Panc1 (cell line): Measurements from ENCODE around the gene CEP44. TPM values are rescaled to one million over a fixed set of nuclear protein-coding genes. Genes with fewer than 3 reads are reported as not detected.
"Not testable (repeated sequence)": the region's sequence is repeated elsewhere in the genome, so short reads cannot be mapped to it uniquely, and the experiment has no call there.

ENCODE experiments used
- ATAC-seq: fragments of 200-7000 bp; cut with Tn5 transposase; 2 replicates; pipeline ENCODE4 v1.9.1; 2020; ENCODE audit warnings: mild to moderate bottlenecking, moderate library complexity
- BruUV-seq: library from RNA; stranded (reverse); fragments of 400-500 nt; replicated peaks from 2 replicates; lab custom pipeline; 2021; lab: Mats Ljungman, UMichigan
- CTCF ChIA-PET: fragments of 300-600 bp; sonication (Branson Sonifier 250); formaldehyde crosslinking; loops from one replicate; lab custom pipeline; 2022; ENCODE audit warnings: antibody characterized with exemption; lab: Charles Lee
- POLR2A ChIA-PET: fragments of 300-600 bp; sonication (Branson Sonifier 250); formaldehyde crosslinking; loops from one replicate; lab custom pipeline; 2022; ENCODE audit warnings: antibody characterized with exemption; lab: Charles Lee
- DNase-seq: peaks from one replicate; pipeline ENCODE4 v3.0.0-alpha.2; 2010; ENCODE audit warnings: low read depth, low spot score
- H3K27ac ChIP-seq: 2 replicates; pipeline ENCODE4 v1.5.1; 2011; ENCODE audit warnings: mild to moderate bottlenecking, low read length, inconsistent platforms
- H3K27me3 ChIP-seq: fragments of 200-500 bp; sonication (Bioruptor generic); 2 replicates; pipeline ENCODE4 v1.6.0; 2014; ENCODE audit warnings: low read length, inconsistent platforms; ENCODE audit not compliant: control insufficient read depth, insufficient read depth
- H3K36me3 ChIP-seq: fragments of 200-500 bp; sonication (Bioruptor generic); 2 replicates; pipeline ENCODE4 v1.5.1; 2014; ENCODE audit warnings: inconsistent platforms, mild to moderate bottlenecking, low read length, moderate library complexity; ENCODE audit not compliant: control insufficient read depth, insufficient read depth
- H3K4me1 ChIP-seq: 2 replicates; pipeline ENCODE4 v1.5.1; 2011; ENCODE audit warnings: inconsistent platforms, mild to moderate bottlenecking, low read length, moderate library complexity; ENCODE audit not compliant: control insufficient read depth, insufficient read depth
- H3K4me3 ChIP-seq, 2 experiments: 2 replicates each; pipeline ENCODE4 v1.5.1; 2011 to 2012; ENCODE audit warnings: low read depth in 2 of 2, low read length in 2 of 2, mild to moderate bottlenecking in 2 of 2, inconsistent platforms in 1 of 2, moderate library complexity in 1 of 2
- H3K9me3 ChIP-seq: fragments of 200-500 bp; sonication (Bioruptor generic); 2 replicates; pipeline ENCODE4 v1.5.1; 2014; ENCODE audit warnings: low read depth, mild to moderate bottlenecking, inconsistent platforms, low read length, moderate library complexity; ENCODE audit not compliant: control insufficient read depth, insufficient read depth
- POLR2AphosphoS5 ChIP-seq: IDR thresholded peaks from 2 replicates; pipeline ENCODE4 v1.6.1; 2012; ENCODE audit warnings: mild to moderate bottlenecking, low read depth, low read length, moderate library complexity
- REST ChIP-seq, 2 experiments: IDR thresholded peaks; 2 replicates each; pipeline ENCODE4 v1.6.1; 2011 to 2012; ENCODE audit warnings: low read depth in 2 of 2, control low read depth in 1 of 2, low read length in 1 of 2, mild to moderate bottlenecking in 1 of 2, moderate library complexity in 1 of 2; ENCODE audit not compliant: insufficient read depth in 1 of 2
- SIN3A ChIP-seq: IDR thresholded peaks from 2 replicates; pipeline ENCODE4 v1.6.1; 2012; ENCODE audit warnings: low read depth, mild to moderate bottlenecking, low read length, moderate library complexity, borderline replicate concordance; ENCODE audit not compliant: insufficient read depth
- TCF7L2 ChIP-seq: IDR thresholded peaks from 2 replicates; pipeline ENCODE4 v1.6.1; 2011; ENCODE audit warnings: mild to moderate bottlenecking, low read depth, low read length, inconsistent platforms
- in situ Hi-C: cut with HindIII; loops from 2 replicates; pipeline ENCODE4 v1.10.0; 2016; ENCODE audit warnings: low sequenced_read_pairs, low pct_unique_long_range_greater_than_20kb
- intact Hi-C: fragments of 100-400 bp; cut with micrococcal nuclease; formaldehyde crosslinking; loops from one replicate; pipeline ENCODE4 v1.10.0; 2022; ENCODE audit not compliant: unreplicated experiment
- total RNA-seq: library from RNA; stranded (reverse); gene quantifications from one replicate; pipeline ENCODE4 v1.2.1, GENCODE V29; 2021; ENCODE audit not compliant: unreplicated experiment
- TF ChIP-seq, protein P1 (sequence below): fragments of 450-650 bp; IDR thresholded peaks from 2 replicates; pipeline ENCODE4 v1.5.1; 2017; ENCODE audit warnings: mild to moderate bottlenecking

Gene CEP44
- total RNA-seq, 1 experiment from 2014 or later: 9.8 TPM

DNA sequence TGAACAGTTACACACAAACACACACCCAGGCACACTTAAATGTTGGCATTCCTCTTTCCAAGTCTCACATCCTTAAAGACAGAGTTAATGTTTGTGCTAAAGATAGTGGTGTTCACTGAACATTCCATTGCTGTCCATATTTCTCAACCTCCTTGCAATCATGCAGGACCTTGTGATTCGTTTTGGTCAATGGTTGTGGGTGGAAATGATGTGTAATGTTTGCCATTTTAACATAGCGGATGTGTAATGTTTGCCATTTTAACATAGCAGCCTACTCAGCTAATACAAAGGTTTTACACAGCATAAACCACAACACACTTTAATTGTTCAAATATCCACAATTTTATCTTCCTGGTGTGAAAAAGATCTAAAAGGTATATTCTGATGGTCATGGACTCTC lies 93.9 kb downstream of the CEP44 start:
- no peak overlapping the region for H3K27ac ChIP-seq

GRCh38 chr4:174378951-174379350 lies 95.2 kb downstream of the CEP44 start:
- Histone ChIP-seq H3K4me1 (no peaks in the 10 kb centered on the region), H3K27ac (no peak overlapping the region), H3K27me3 (no peaks in the 10 kb centered on the region), H3K9me3 (no peaks in the 10 kb centered on the region), H3K4me3 (no peak overlapping the region), H3K36me3 (no peaks in the 10 kb centered on the region)
- DNase-seq (no peak), ATAC-seq (no peak)
- POLR2A ChIA-PET: no interaction called here
- in situ Hi-C loops: no loop called here
- no TSS peak for BruUV-seq
- CTCF ChIA-PET: no interaction called here
- TF ChIP-seq TCF7L2: no peak
- TF ChIP-seq, protein P1, sequence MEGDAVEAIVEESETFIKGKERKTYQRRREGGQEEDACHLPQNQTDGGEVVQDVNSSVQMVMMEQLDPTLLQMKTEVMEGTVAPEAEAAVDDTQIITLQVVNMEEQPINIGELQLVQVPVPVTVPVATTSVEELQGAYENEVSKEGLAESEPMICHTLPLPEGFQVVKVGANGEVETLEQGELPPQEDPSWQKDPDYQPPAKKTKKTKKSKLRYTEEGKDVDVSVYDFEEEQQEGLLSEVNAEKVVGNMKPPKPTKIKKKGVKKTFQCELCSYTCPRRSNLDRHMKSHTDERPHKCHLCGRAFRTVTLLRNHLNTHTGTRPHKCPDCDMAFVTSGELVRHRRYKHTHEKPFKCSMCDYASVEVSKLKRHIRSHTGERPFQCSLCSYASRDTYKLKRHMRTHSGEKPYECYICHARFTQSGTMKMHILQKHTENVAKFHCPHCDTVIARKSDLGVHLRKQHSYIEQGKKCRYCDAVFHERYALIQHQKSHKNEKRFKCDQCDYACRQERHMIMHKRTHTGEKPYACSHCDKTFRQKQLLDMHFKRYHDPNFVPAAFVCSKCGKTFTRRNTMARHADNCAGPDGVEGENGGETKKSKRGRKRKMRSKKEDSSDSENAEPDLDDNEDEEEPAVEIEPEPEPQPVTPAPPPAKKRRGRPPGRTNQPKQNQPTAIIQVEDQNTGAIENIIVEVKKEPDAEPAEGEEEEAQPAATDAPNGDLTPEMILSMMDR: no peak
- TF ChIP-seq SIN3A: no peak
- TF ChIP-seq REST (IDR thresholded peaks at IDR 0.05; ENCODE audit: insufficient read depth in 1 of 2, low read depth in 2 of 2, low read length in 1 of 2): no peak
- TF ChIP-seq POLR2AphosphoS5: no peak
- intact Hi-C loops: no loop called here

More for the DNA sequence above, 93.9 kb downstream of the CEP44 start:
- intact Hi-C loops: no loop called here
- DNase-seq: peak; percentile 25
- in situ Hi-C loops: no loop called here
- Histone ChIP-seq H3K4me1 (no peaks in the 10 kb centered on the region), H3K4me3 (no peak overlapping the region), H3K36me3 (no peaks in the 10 kb centered on the region), H3K27me3 (no peaks in the 10 kb centered on the region), H3K9me3 (no peaks in the 10 kb centered on the region)
- TF ChIP-seq POLR2AphosphoS5: no peak
- TF ChIP-seq TCF7L2: no peak
- TF ChIP-seq REST (IDR thresholded peaks at IDR 0.05; ENCODE audit: insufficient read depth in 1 of 2, low read depth in 2 of 2, low read length in 1 of 2): no peak
- TF ChIP-seq, protein P1: no peak
- TF ChIP-seq SIN3A: no peak
- ATAC-seq: no peak
- ChIA-PET CTCF (no interaction called here), POLR2A (no interaction called here)
- BruUV-seq: no TSS peak

GRCh38 chr4:174380206-174380605 lies 96.5 kb downstream of the CEP44 start:
- H3K4me1 ChIP-seq, ATAC-seq, H3K4me3 ChIP-seq, H3K36me3 ChIP-seq, H3K27ac ChIP-seq, H3K9me3 ChIP-seq, POLR2A ChIA-PET, CTCF ChIA-PET, DNase-seq, BruUV-seq, intact Hi-C loops, in situ Hi-C loops, H3K27me3 ChIP-seq: not testable (repeated sequence)
